Measurements from ENCODE around the gene SOX6.
A peak's percentile ranks its signal among the peaks of the same experiment; 100 is the strongest.
"Not testable (repeated sequence)": the region's sequence is repeated elsewhere in the genome, so short reads cannot be mapped to it uniquely, and the experiment has no call there.

SOX6 gene

GRCh38 chr11:15944460-15944859 is 411.9 kb downstream of the SOX6 start:
- DNase-seq: no peak

GRCh38 chr11:15943418-15944197 is 412.7 kb downstream of the SOX6 start:
- DNase-seq: peak; percentile 42

- no peak for DNase-seq
These were observed 413.4 kb downstream of the SOX6 start for GRCh38 chr11:15942936-15943335.

- DNase-seq: no peak
These were observed 414.2 kb downstream of the SOX6 start for GRCh38 chr11:15942126-15942525.

GRCh38 chr11:15941206-15941770 is 415.1 kb downstream of the SOX6 start:
- DNase-seq: peak; percentile 91

- DNase-seq: no peak
These were observed 415.7 kb downstream of the SOX6 start for GRCh38 chr11:15940462-15941205.

GRCh38 chr11:15938983-15939382 is 417.4 kb downstream of the SOX6 start:
- no peak for DNase-seq

- peak; percentile 41 for DNase-seq
These were observed 418.2 kb downstream of the SOX6 start for GRCh38 chr11:15938121-15938611.

- DNase-seq: peak; percentile 30
These were observed 418.7 kb downstream of the SOX6 start for GRCh38 chr11:15937601-15938120.

- no peak for DNase-seq
These were observed 420.3 kb downstream of the SOX6 start for GRCh38 chr11:15936011-15936410.

GRCh38 chr11:15935373-15935772 is 421.0 kb downstream of the SOX6 start:
- DNase-seq: no peak

GRCh38 chr11:15933886-15934625 is 422.3 kb downstream of the SOX6 start:
- peak; percentile 55 for DNase-seq

- DNase-seq: no peak
These were observed 423.9 kb downstream of the SOX6 start for GRCh38 chr11:15932417-15932816.

GRCh38 chr11:15931497-15931896 is 424.8 kb downstream of the SOX6 start:
- no peak for DNase-seq

- no peak for DNase-seq
These were observed 425.8 kb downstream of the SOX6 start for GRCh38 chr11:15930442-15931025.

- no peak for DNase-seq
These were observed 426.9 kb downstream of the SOX6 start for GRCh38 chr11:15929371-15929901.

GRCh38 chr11:15927864-15928217 is 428.5 kb downstream of the SOX6 start:
- DNase-seq: no peak

GRCh38 chr11:15927196-15927863 is 429.0 kb downstream of the SOX6 start:
- no peak for DNase-seq

GRCh38 chr11:15926071-15926470 is 430.3 kb downstream of the SOX6 start:
- DNase-seq: no peak

GRCh38 chr11:15923183-15923582 is 433.2 kb downstream of the SOX6 start:
- DNase-seq: no peak

GRCh38 chr11:15922745-15923144 is 433.6 kb downstream of the SOX6 start:
- not testable (repeated sequence) for DNase-seq
